Neural cell (in vitro differentiated cells): ENCODE measurements around the gene HDGFL2. TPM values are rescaled to one million over a fixed set of nuclear protein-coding genes. Genes with fewer than 3 reads are reported as not detected.

Experiments used
- H2AFZ ChIP-seq: fragments of 200-600, 300-800 bp; sonication (generic), shearing (Covaris generic); 2 replicates; pipeline ENCODE4 v1.6.0; 2014; ENCODE audit warnings: low read depth, mild to moderate bottlenecking, antibody characterized with exemption, low read length, moderate library complexity
- H3F3A ChIP-seq: fragments of 200-600 bp; shearing (Covaris generic); 2 replicates; pipeline ENCODE4 v1.6.1; 2016; ENCODE audit warnings: mild to moderate bottlenecking, moderate library complexity, mixed read lengths, antibody characterized with exemption, low read length; ENCODE audit not compliant: insufficient read depth, poor library complexity, severe bottlenecking
- H3K27ac ChIP-seq: fragments of 200-600, 300-800 bp; sonication (generic), shearing (Covaris generic); 2 replicates; pipeline ENCODE4 v1.5.1; 2014; ENCODE audit warnings: mild to moderate bottlenecking, low read length, moderate library complexity
- H3K27me3 ChIP-seq: fragments of 300-800, 200-600 bp; sonication (generic), shearing (Covaris generic); 2 replicates; pipeline ENCODE4 v1.6.0; 2014; ENCODE audit warnings: mild to moderate bottlenecking, low read depth, low read length, moderate library complexity; ENCODE audit not compliant: insufficient read depth
- H3K36me3 ChIP-seq: fragments of 300-800, 200-600 bp; sonication (generic), shearing (Covaris generic); 2 replicates; pipeline ENCODE4 v1.5.1; 2014; ENCODE audit warnings: mild to moderate bottlenecking, antibody characterized with exemption, low read length, moderate library complexity; ENCODE audit not compliant: insufficient read depth
- H3K4me2 ChIP-seq: fragments of 300-800, 200-600 bp; sonication (generic), shearing (Covaris generic); 2 replicates; pipeline ENCODE4 v1.6.0; 2014; ENCODE audit warnings: mild to moderate bottlenecking, low read length
- H3K4me3 ChIP-seq: fragments of 300-800, 200-600 bp; sonication (generic), shearing (Covaris generic); 2 replicates; pipeline ENCODE4 v1.5.1; 2014; ENCODE audit warnings: mild to moderate bottlenecking, low read length, moderate library complexity
- H3K79me2 ChIP-seq: fragments of 200-600 bp; shearing (Covaris generic); replicated peaks from 2 replicates; pipeline ENCODE4 v1.6.0; 2014; ENCODE audit warnings: mild to moderate bottlenecking, low read length, moderate library complexity; ENCODE audit not compliant: insufficient read depth
- H3K9ac ChIP-seq: fragments of 300-800, 200-600 bp; sonication (generic), shearing (Covaris generic); 2 replicates; pipeline ENCODE4 v1.6.1; 2016; ENCODE audit warnings: mild to moderate bottlenecking, low read length, mixed read lengths
- H3K9me2 ChIP-seq: fragments of 200-600 bp; shearing (Covaris generic); 2 replicates; pipeline ENCODE4 v1.6.1; 2016; ENCODE audit warnings: mild to moderate bottlenecking, low read length, mixed read lengths; ENCODE audit not compliant: insufficient read depth
- H3K9me3 ChIP-seq: fragments of 200-600, 300-800 bp; sonication (generic), shearing (Covaris generic); 2 replicates; pipeline ENCODE4 v1.6.1; 2016; ENCODE audit warnings: mild to moderate bottlenecking, mixed run types, low read length, moderate library complexity, mixed read lengths
- H4K20me1 ChIP-seq: fragments of 200-600 bp; shearing (Covaris generic); 2 replicates; pipeline ENCODE4 v1.6.1; 2016; ENCODE audit warnings: mild to moderate bottlenecking, mixed run types; ENCODE audit not compliant: insufficient read depth
- EP300 ChIP-seq: fragments of 450-650 bp; conservative IDR thresholded peaks from 2 replicates; pipeline ENCODE4 v1.6.1; 2014; ENCODE audit warnings: antibody characterized with exemption, mild to moderate bottlenecking, moderate library complexity; ENCODE audit not compliant: poor library complexity, severe bottlenecking
- EZH2 ChIP-seq: fragments of 200-600, 300-800 bp; shearing (Covaris generic), sonication (generic); IDR thresholded peaks from 2 replicates; pipeline ENCODE4 v1.6.1; 2014; ENCODE audit warnings: antibody characterized with exemption, low read length, borderline replicate concordance, mild to moderate bottlenecking; ENCODE audit not compliant: insufficient read depth, poor library complexity, severe bottlenecking
- MXI1 ChIP-seq: fragments of 450-650 bp; conservative IDR thresholded peaks from 2 replicates; pipeline ENCODE4 v1.6.1; 2014; ENCODE audit warnings: antibody characterized with exemption, mild to moderate bottlenecking; ENCODE audit not compliant: poor library complexity, severe bottlenecking
- POLR2AphosphoS5 ChIP-seq: IDR thresholded peaks from 2 replicates; pipeline ENCODE4 v1.6.1; 2012
- RAD21 ChIP-seq: fragments of 450-650 bp; conservative IDR thresholded peaks from 2 replicates; pipeline ENCODE4 v1.6.1; 2014; ENCODE audit warnings: antibody characterized with exemption, mild to moderate bottlenecking, moderate library complexity
- SMC3 ChIP-seq: fragments of 450-650 bp; conservative IDR thresholded peaks from 2 replicates; pipeline ENCODE4 v1.6.1; 2014; ENCODE audit warnings: antibody characterized with exemption, mild to moderate bottlenecking, moderate library complexity; ENCODE audit not compliant: poor library complexity
- TAF1 ChIP-seq: IDR thresholded peaks from 2 replicates; pipeline ENCODE4 v1.6.1; 2012; ENCODE audit warnings: low read depth
- polyA plus RNA-seq: library from polyadenylated mRNA; depleted of rRNA; stranded (reverse); fragments of >200 nt; gene quantifications from 2 replicates; pipeline ENCODE4 v1.2.3, GENCODE V29; 2014
- TF ChIP-seq, protein P1 (sequence below): fragments of 450-650 bp; IDR thresholded peaks from 2 replicates; pipeline ENCODE4 v1.5.1; 2014; ENCODE audit warnings: antibody characterized with exemption, mild to moderate bottlenecking, moderate library complexity; ENCODE audit not compliant: poor library complexity, severe bottlenecking
- TF ChIP-seq, protein P2 (sequence below): IDR thresholded peaks from 2 replicates; pipeline ENCODE4 v1.6.1; 2012; ENCODE audit warnings: borderline replicate concordance

Gene HDGFL2
- polyA plus RNA-seq, 1 donor from 2014 or later, result 79.7 TPM

DNA sequence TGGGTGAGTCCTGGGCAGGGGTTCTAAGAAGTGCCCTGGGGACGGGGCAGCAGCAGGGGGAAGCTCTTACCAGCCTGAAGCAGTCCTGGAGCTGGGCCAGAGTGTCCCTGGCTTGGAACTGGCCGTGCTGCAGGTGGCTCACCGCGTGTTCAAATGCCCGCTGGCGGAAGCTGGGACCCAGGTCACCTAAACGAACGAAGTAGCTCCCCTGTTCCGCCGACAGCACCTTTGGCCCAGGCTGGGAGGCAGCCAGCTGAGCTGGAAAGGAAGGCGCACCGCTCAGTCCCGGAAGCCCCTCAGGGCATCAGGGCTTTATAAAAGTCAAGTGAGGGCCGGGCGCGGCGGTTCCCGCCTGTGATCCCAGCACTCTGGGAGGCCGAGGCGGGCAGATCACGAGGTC is 36.6 kb downstream of the HDGFL2 start:
- Histone ChIP-seq H3K36me3 (no peaks in the 10 kb centered on the region), H3K4me2 (no peak overlapping the region), H3K9ac (no peak overlapping the region), H3K27ac (no peak overlapping the region), H4K20me1 (no peaks in the 10 kb centered on the region), H3K79me2 (no peaks in the 10 kb centered on the region), H2AFZ (no peak overlapping the region), H3K9me2 (no peaks in the 10 kb centered on the region), H3K9me3 (no peaks in the 10 kb centered on the region), H3K4me3 (no peak overlapping the region), H3K27me3 (no peaks in the 10 kb centered on the region), H3F3A (no peaks in the 10 kb centered on the region)
- TF ChIP-seq TAF1 (no peak), EP300 (no peak)

DNA sequence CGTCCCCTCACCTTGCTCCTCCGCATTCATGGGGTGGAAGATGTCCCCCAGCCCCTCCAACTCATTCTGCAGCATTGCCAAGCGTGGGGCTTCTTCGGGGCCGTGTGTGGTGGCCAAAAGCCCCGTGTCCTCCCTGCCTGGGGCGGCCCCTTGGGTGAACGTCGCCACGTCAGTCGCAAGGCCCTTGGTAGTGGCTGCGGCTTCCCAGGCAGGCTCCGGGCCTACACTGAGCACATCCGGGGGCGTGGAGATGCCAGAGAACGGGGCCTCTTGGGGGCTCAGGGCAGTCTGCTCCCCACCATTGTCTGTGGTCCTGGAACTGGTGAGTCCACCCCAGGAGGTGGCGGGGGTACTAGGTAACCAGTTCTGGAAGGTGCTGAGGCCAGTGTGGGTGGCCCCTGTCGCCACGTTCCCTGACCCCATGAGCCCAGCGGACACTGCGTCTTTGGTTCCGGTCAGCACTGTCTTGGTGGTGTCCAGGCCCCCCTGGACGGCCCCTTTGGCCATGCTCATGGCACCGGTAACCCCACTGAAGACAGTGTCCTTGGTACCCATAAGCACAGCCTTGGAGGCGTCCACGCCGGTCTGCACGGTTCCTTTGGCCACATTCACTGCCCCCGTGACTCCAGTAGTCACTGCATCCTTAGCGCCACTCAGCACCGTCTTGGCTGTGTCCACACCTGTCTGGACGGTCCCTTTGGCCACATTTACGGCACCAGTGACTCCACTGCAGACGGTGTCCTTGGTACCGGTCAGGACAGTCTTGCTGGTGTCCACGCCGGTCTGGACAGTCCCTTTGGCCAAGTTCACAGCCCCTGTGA is 38.5 kb downstream of the HDGFL2 start:
- Histone ChIP-seq H3K27ac (no peak overlapping the region), H3K9me3 (no peaks in the 10 kb centered on the region), H3K9me2 (no peaks in the 10 kb centered on the region), H2AFZ (no peak overlapping the region), H4K20me1 (no peaks in the 10 kb centered on the region), H3K36me3 (no peaks in the 10 kb centered on the region), H3K79me2 (no peaks in the 10 kb centered on the region), H3F3A (no peaks in the 10 kb centered on the region), H3K9ac (no peak overlapping the region), H3K27me3 (no peaks in the 10 kb centered on the region), H3K4me3 (no peak overlapping the region), H3K4me2 (no peak overlapping the region)
- no peak for TF ChIP-seq RAD21
- no peak for TF ChIP-seq POLR2AphosphoS5
- no peak for TF ChIP-seq EP300
- TF ChIP-seq TAF1, result no peak
- no peak for TF ChIP-seq SMC3
- TF ChIP-seq MXI1, result no peak
- TF ChIP-seq EZH2, result no peak
- TF ChIP-seq, protein P1, sequence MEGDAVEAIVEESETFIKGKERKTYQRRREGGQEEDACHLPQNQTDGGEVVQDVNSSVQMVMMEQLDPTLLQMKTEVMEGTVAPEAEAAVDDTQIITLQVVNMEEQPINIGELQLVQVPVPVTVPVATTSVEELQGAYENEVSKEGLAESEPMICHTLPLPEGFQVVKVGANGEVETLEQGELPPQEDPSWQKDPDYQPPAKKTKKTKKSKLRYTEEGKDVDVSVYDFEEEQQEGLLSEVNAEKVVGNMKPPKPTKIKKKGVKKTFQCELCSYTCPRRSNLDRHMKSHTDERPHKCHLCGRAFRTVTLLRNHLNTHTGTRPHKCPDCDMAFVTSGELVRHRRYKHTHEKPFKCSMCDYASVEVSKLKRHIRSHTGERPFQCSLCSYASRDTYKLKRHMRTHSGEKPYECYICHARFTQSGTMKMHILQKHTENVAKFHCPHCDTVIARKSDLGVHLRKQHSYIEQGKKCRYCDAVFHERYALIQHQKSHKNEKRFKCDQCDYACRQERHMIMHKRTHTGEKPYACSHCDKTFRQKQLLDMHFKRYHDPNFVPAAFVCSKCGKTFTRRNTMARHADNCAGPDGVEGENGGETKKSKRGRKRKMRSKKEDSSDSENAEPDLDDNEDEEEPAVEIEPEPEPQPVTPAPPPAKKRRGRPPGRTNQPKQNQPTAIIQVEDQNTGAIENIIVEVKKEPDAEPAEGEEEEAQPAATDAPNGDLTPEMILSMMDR, result no peak
- TF ChIP-seq, protein P2, sequence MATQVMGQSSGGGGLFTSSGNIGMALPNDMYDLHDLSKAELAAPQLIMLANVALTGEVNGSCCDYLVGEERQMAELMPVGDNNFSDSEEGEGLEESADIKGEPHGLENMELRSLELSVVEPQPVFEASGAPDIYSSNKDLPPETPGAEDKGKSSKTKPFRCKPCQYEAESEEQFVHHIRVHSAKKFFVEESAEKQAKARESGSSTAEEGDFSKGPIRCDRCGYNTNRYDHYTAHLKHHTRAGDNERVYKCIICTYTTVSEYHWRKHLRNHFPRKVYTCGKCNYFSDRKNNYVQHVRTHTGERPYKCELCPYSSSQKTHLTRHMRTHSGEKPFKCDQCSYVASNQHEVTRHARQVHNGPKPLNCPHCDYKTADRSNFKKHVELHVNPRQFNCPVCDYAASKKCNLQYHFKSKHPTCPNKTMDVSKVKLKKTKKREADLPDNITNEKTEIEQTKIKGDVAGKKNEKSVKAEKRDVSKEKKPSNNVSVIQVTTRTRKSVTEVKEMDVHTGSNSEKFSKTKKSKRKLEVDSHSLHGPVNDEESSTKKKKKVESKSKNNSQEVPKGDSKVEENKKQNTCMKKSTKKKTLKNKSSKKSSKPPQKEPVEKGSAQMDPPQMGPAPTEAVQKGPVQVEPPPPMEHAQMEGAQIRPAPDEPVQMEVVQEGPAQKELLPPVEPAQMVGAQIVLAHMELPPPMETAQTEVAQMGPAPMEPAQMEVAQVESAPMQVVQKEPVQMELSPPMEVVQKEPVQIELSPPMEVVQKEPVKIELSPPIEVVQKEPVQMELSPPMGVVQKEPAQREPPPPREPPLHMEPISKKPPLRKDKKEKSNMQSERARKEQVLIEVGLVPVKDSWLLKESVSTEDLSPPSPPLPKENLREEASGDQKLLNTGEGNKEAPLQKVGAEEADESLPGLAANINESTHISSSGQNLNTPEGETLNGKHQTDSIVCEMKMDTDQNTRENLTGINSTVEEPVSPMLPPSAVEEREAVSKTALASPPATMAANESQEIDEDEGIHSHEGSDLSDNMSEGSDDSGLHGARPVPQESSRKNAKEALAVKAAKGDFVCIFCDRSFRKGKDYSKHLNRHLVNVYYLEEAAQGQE, result no peak
